H9 (cell line): ENCODE measurements around the gene GLP2R. TPM values are rescaled to one million over a fixed set of nuclear protein-coding genes. Genes with fewer than 3 reads are reported as not detected.

Experiments used
- DNase-seq: peaks from one replicate; pipeline ENCODE4 v3.0.0-alpha.2; 2017
- H2AFZ ChIP-seq: one replicate; pipeline ENCODE4 v1.6.1; 2013; ENCODE audit warnings: mild to moderate bottlenecking, low read length, control low read depth, moderate library complexity
- H2AK5ac ChIP-seq: 2 replicates; pipeline ENCODE4 v1.6.1; 2013; ENCODE audit warnings: low read length, control low read depth, mixed read lengths; ENCODE audit not compliant: insufficient read length
- H2BK120ac ChIP-seq: one replicate; pipeline ENCODE4 v1.6.1; 2013; ENCODE audit warnings: low read depth, mild to moderate bottlenecking, low read length, control low read depth, inconsistent platforms; ENCODE audit not compliant: poor library complexity, severe bottlenecking
- H2BK12ac ChIP-seq: 2 replicates; pipeline ENCODE4 v1.6.1; 2013; ENCODE audit warnings: low read length, control low read depth, mixed read lengths, low read depth; ENCODE audit not compliant: insufficient read length
- H2BK15ac ChIP-seq: 2 replicates; pipeline ENCODE4 v1.6.1; 2013; ENCODE audit warnings: low read depth, low read length, control low read depth
- H2BK20ac ChIP-seq: one replicate; pipeline ENCODE4 v1.6.1; 2013; ENCODE audit warnings: low read depth, mild to moderate bottlenecking, low read length, control low read depth, inconsistent platforms; ENCODE audit not compliant: poor library complexity, severe bottlenecking
- H2BK5ac ChIP-seq: 2 replicates; pipeline ENCODE4 v1.6.1; 2013; ENCODE audit warnings: low read length, control low read depth, mixed read lengths; ENCODE audit not compliant: insufficient read length
- H3K14ac ChIP-seq: 2 replicates; pipeline ENCODE4 v1.6.1; 2013; ENCODE audit warnings: low read length, control low read depth; ENCODE audit not compliant: insufficient read depth
- H3K18ac ChIP-seq: 2 replicates; pipeline ENCODE4 v1.6.1; 2013; ENCODE audit warnings: low read depth, mild to moderate bottlenecking, mixed read lengths, low read length, control low read depth; ENCODE audit not compliant: insufficient read length
- H3K23ac ChIP-seq: 2 replicates; pipeline ENCODE4 v1.6.1; 2013; ENCODE audit warnings: low read length, control low read depth, mixed read lengths, low read depth; ENCODE audit not compliant: insufficient read length
- H3K23me2 ChIP-seq: 2 replicates; pipeline ENCODE4 v1.6.1; 2013; ENCODE audit warnings: low read depth, mild to moderate bottlenecking, mixed read lengths, low read length, control low read depth; ENCODE audit not compliant: insufficient read length, poor library complexity, severe bottlenecking
- H3K27ac ChIP-seq: 2 replicates; pipeline ENCODE4 v1.5.1; 2013; ENCODE audit warnings: low read length, control low read depth, mixed read lengths, low read depth; ENCODE audit not compliant: insufficient read length
- H3K27me3 ChIP-seq: 2 replicates; pipeline ENCODE4 v1.6.1; 2013; ENCODE audit warnings: low read length, control low read depth, inconsistent platforms; ENCODE audit not compliant: insufficient read depth
- H3K4ac ChIP-seq: 2 replicates; pipeline ENCODE4 v1.6.1; 2013; ENCODE audit warnings: low read depth, mild to moderate bottlenecking, control low read depth, inconsistent platforms, low read length, moderate library complexity
- H3K4me1 ChIP-seq: 2 replicates; pipeline ENCODE4 v1.6.1; 2013; ENCODE audit warnings: low read length, control low read depth, inconsistent platforms; ENCODE audit not compliant: insufficient read depth
- H3K4me2 ChIP-seq: 2 replicates; pipeline ENCODE4 v1.6.1; 2013; ENCODE audit warnings: low read length, control low read depth, mixed read lengths; ENCODE audit not compliant: insufficient read length, insufficient read depth
- H3K56ac ChIP-seq: 2 replicates; pipeline ENCODE4 v1.6.1; 2013; ENCODE audit warnings: low read depth, mild to moderate bottlenecking, mixed read lengths, low read length, control low read depth; ENCODE audit not compliant: insufficient read length
- H3K79me1 ChIP-seq: 2 replicates; pipeline ENCODE4 v1.6.1; 2013; ENCODE audit warnings: low read depth, mild to moderate bottlenecking, moderate library complexity, low read length, control low read depth, inconsistent platforms; ENCODE audit not compliant: insufficient read depth, poor library complexity, severe bottlenecking
- H3K79me2 ChIP-seq: 2 replicates; pipeline ENCODE4 v1.6.1; 2013; ENCODE audit warnings: low read length, control low read depth, inconsistent platforms; ENCODE audit not compliant: insufficient read depth
- H3K9ac ChIP-seq: 2 replicates; pipeline ENCODE4 v1.6.1; 2013; ENCODE audit warnings: low read length, control low read depth, mixed read lengths; ENCODE audit not compliant: insufficient read length; ENCODE audit errors: extremely low read depth
- H3K9me3 ChIP-seq: one replicate; pipeline ENCODE4 v1.6.1; 2013; ENCODE audit warnings: low read depth, low read length, inconsistent platforms; ENCODE audit not compliant: control insufficient read depth
- H3T11ph ChIP-seq: one replicate; pipeline ENCODE4 v1.6.1; 2013; ENCODE audit warnings: mild to moderate bottlenecking, low read length, control low read depth, inconsistent platforms
- H4K20me1 ChIP-seq: one replicate; pipeline ENCODE4 v1.6.1; 2013; ENCODE audit not compliant: control insufficient read depth, insufficient read length, insufficient read depth
- H4K5ac ChIP-seq: 2 replicates; pipeline ENCODE4 v1.6.1; 2013; ENCODE audit warnings: low read depth, mild to moderate bottlenecking, mixed read lengths, low read length, control low read depth; ENCODE audit not compliant: insufficient read length
- H4K8ac ChIP-seq: replicated peaks from 2 replicates; pipeline ENCODE4 v1.6.1; 2013; ENCODE audit warnings: low read length, control low read depth, mixed read lengths, low read depth; ENCODE audit not compliant: insufficient read length
- H4K91ac ChIP-seq: 2 replicates; pipeline ENCODE4 v1.6.1; 2013; ENCODE audit warnings: low read depth, mild to moderate bottlenecking, moderate library complexity, mixed read lengths, low read length, control low read depth; ENCODE audit not compliant: insufficient read length
- H3K27ac Mint-ChIP-seq, 3 experiments: 2 replicates in 2 of 3; 3 replicates in 1 of 3; pipeline ENCODE4 v1.8.0; 2020 to 2021; ENCODE audit warnings: mixed read lengths in 3 of 3, mild to moderate bottlenecking in 1 of 3, moderate library complexity in 1 of 3
- H3K27me3 Mint-ChIP-seq: 2 replicates; pipeline ENCODE4 v1.8.0; 2021; ENCODE audit warnings: low read depth, mild to moderate bottlenecking, moderate library complexity, mixed read lengths
- H3K36me3 Mint-ChIP-seq, 3 experiments: 2 replicates in 2 of 3; 3 replicates in 1 of 3; pipeline ENCODE4 v1.8.0; 2020 to 2021; ENCODE audit warnings: low read depth in 3 of 3, mixed read lengths in 3 of 3; ENCODE audit not compliant: insufficient read depth in 1 of 3
- H3K4me1 Mint-ChIP-seq, 2 experiments: 2 replicates each; pipeline ENCODE4 v1.8.0; 2020; ENCODE audit warnings: mixed read lengths in 2 of 2
- H3K4me3 Mint-ChIP-seq, 2 experiments: 2 replicates in 1 of 2; 3 replicates in 1 of 2; pipeline ENCODE4 v1.8.0; 2020 to 2021; ENCODE audit warnings: mild to moderate bottlenecking in 2 of 2, mixed read lengths in 2 of 2, moderate library complexity in 1 of 2
- H3K9me3 Mint-ChIP-seq, 2 experiments: 2 replicates in 1 of 2; 3 replicates in 1 of 2; pipeline ENCODE4 v1.8.0; 2020; ENCODE audit warnings: mild to moderate bottlenecking in 2 of 2, mixed read lengths in 2 of 2, moderate library complexity in 1 of 2
- WGBS: extraction: QIAGEN DNeasy Blood & Tissue Kit; methylation state at CpG from one replicate; pipeline ENCODE4 v1.1.7; 2013; ENCODE audit warnings: missing lambda C conversion rate, low lambda C conversion rate, mixed read lengths; ENCODE audit not compliant: insufficient read length; ENCODE audit errors: extremely low coverage; 5-methylcytosine and 5-hydroxymethylcytosine counted together
- total RNA-seq: library from RNA; stranded (reverse); gene quantifications from 2 replicates; pipeline ENCODE4 v1.2.1, GENCODE V29; 2021
- TF ChIP-seq, protein P1 (sequence below): fragments of 200-600 bp; sonication (generic); conservative IDR thresholded peaks from 3 replicates; pipeline ENCODE4 v1.8.0; 2021; ENCODE audit warnings: antibody characterized with exemption, mild to moderate bottlenecking

Gene GLP2R
- total RNA-seq, 1 experiment from 2014 or later: not detected

GRCh38 chr17:9837551-9838471 lies 12.1 kb downstream of the GLP2R start:
- peak; percentile 38 for DNase-seq
- Histone ChIP-seq H4K91ac (no peak overlapping the region), H3K9ac (no peak overlapping the region), H4K5ac (no peak overlapping the region), H3K79me2 (no peaks in the 10 kb centered on the region), H3K79me1 (no peaks in the 10 kb centered on the region), H3K23me2 (no peaks in the 10 kb centered on the region), H4K8ac (no peak overlapping the region), H2BK20ac (no peak overlapping the region), H3K27ac (no peak overlapping the region), H3K18ac (no peak overlapping the region), H2AFZ (no peak overlapping the region), H3K4me1 (peaks cover 2% of the 10 kb centered on the region; the same call in 1 of the 2 replicates), H3K9me3 (no peaks in the 10 kb centered on the region), H2AK5ac (no peak overlapping the region), H4K20me1 (no peaks in the 10 kb centered on the region), H2BK5ac (no peak overlapping the region), H3K14ac (no peak overlapping the region), H2BK12ac (no peak overlapping the region), H3K4me2 (no peak overlapping the region), H3K27me3 (no peaks in the 10 kb centered on the region), H3K23ac (no peak overlapping the region), H3K56ac (no peak overlapping the region), H2BK15ac (no peak overlapping the region), H2BK120ac (no peak overlapping the region), H3T11ph (no peak overlapping the region), H3K4ac (no peak overlapping the region)
- no CpG with 5 or more reads among the region's 11 CpGs for WGBS
- Mint-ChIP-seq H3K9me3 (no peaks in the 10 kb centered on the region; a peak in 1 of 5 replicates), H3K27me3 (peaks cover 25% of the 10 kb centered on the region), H3K4me1 (peaks cover 18 to 21% of the 10 kb centered on the region in 2 experiments), H3K36me3 (no peaks in the 10 kb centered on the region; a peak in 1 of 7 replicates), H3K4me3 (no peak overlapping the region), H3K27ac (no peak overlapping the region)
- TF ChIP-seq, protein P1, sequence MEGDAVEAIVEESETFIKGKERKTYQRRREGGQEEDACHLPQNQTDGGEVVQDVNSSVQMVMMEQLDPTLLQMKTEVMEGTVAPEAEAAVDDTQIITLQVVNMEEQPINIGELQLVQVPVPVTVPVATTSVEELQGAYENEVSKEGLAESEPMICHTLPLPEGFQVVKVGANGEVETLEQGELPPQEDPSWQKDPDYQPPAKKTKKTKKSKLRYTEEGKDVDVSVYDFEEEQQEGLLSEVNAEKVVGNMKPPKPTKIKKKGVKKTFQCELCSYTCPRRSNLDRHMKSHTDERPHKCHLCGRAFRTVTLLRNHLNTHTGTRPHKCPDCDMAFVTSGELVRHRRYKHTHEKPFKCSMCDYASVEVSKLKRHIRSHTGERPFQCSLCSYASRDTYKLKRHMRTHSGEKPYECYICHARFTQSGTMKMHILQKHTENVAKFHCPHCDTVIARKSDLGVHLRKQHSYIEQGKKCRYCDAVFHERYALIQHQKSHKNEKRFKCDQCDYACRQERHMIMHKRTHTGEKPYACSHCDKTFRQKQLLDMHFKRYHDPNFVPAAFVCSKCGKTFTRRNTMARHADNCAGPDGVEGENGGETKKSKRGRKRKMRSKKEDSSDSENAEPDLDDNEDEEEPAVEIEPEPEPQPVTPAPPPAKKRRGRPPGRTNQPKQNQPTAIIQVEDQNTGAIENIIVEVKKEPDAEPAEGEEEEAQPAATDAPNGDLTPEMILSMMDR: no peak
